Spleen (tissue), 11 donors: ENCODE results near the gene BZW2. TPM values are rescaled to one million over a fixed set of nuclear protein-coding genes. Genes with fewer than 3 reads are reported as not detected.

ENCODE experiments used
- DNase-seq: peaks from one replicate; pipeline ENCODE4 v3.0.0-alpha.2; 2020
- H3K27ac ChIP-seq, 8 donors: fragments of 200-600 bp; sonication (generic) in 7 of 8; 1 replicate in 4 of 8; 2 replicates in 4 of 8; pipeline versions ENCODE4 v1.5.0 to v1.8.0; 2016 to 2021; ENCODE audit warnings: inconsistent platforms in 4 of 8, mild to moderate bottlenecking in 4 of 8, moderate library complexity in 1 of 8
- H3K27me3 ChIP-seq, 7 donors: fragments of 200-600 bp; sonication (generic) in 6 of 7; replicated peaks in 1 of 7; 1 replicate in 4 of 7; 2 replicates in 3 of 7; pipeline versions ENCODE4 v1.5.0 to v1.8.0; 2016 to 2021; ENCODE audit warnings: inconsistent platforms in 3 of 7, mild to moderate bottlenecking in 1 of 7
- H3K36me3 ChIP-seq, 6 donors: fragments of 200-600 bp; sonication (generic) in 5 of 6; 1 replicate in 4 of 6; 2 replicates in 2 of 6; pipeline versions ENCODE4 v1.5.0 to v1.8.0; 2016 to 2021; ENCODE audit warnings: inconsistent platforms in 2 of 6
- H3K4me1 ChIP-seq, 6 donors: fragments of 200-600 bp; sonication (generic) in 5 of 6; 1 replicate in 3 of 6; 2 replicates in 3 of 6; pipeline versions ENCODE4 v1.5.0 to v1.8.0; 2016 to 2021; ENCODE audit warnings: inconsistent platforms in 3 of 6
- H3K4me3 ChIP-seq, 8 donors: fragments of 200-600 bp; sonication (generic) in 7 of 8; 1 replicate in 4 of 8; 2 replicates in 4 of 8; pipeline versions ENCODE4 v1.5.0 to v1.8.0; 2016 to 2021; ENCODE audit warnings: inconsistent platforms in 4 of 8, mild to moderate bottlenecking in 4 of 8, moderate library complexity in 2 of 8
- H3K9me3 ChIP-seq, 8 donors: fragments of 200-600 bp; sonication (generic) in 7 of 8; 1 replicate in 4 of 8; 2 replicates in 4 of 8; pipeline versions ENCODE4 v1.5.0 to v1.8.0; 2016 to 2021; ENCODE audit warnings: inconsistent platforms in 4 of 8
- POLR2A ChIP-seq, 3 donors: fragments of 450-650 bp; IDR thresholded peaks; one replicate each; pipeline ENCODE4 v1.5.1; 2017; ENCODE audit warnings: antibody characterized with exemption in 3 of 3, mild to moderate bottlenecking in 1 of 3
- POLR2AphosphoS5 ChIP-seq, 3 donors: sonication (generic); formaldehyde crosslinking; IDR thresholded peaks; one replicate each; pipeline ENCODE4 v1.5.1; 2017; ENCODE audit warnings: antibody characterized with exemption in 3 of 3
- WGBS, 5 donors: extraction: QIAGEN DNeasy Blood & Tissue Kit in 3 of 5; methylation state at CpG; one replicate each; pipeline versions ENCODE4 v1.1.5 to v1.1.7; 2013 to 2018; 5-methylcytosine and 5-hydroxymethylcytosine counted together
- intact Hi-C: fragments of 100-400 bp; cut with DNase I; formaldehyde crosslinking; loops from one replicate; pipeline ENCODE4 v1.15.0; 2023; ENCODE audit warnings: low total_unique reads
- polyA plus RNA-seq, 3 donors: library from polyadenylated mRNA; stranded (reverse); fragments of 200-250 nt; gene quantifications; one replicate each; pipeline ENCODE4 v1.2.1, GENCODE V29; 2013
- total RNA-seq, 7 donors: library from RNA; depleted of rRNA in 3 of 7; stranded (reverse); fragments of >200 nt in 3 of 7; fragmentation: NEBNext Ultra II Directional in 4 of 7; extraction: Animal tissue kit (Norgen Biotek cat#: 25700) in 4 of 7; gene quantifications; one replicate each; pipeline versions ENCODE4 v1.1.0 to v1.2.1, GENCODE V29; 2016 to 2021
- TF ChIP-seq, protein P1 (sequence below), 11 experiments: fragments of 200-600 bp in 7 of 11; fragments of 450-650 bp in 4 of 11; sonication (generic) in 4 of 11; IDR thresholded peaks in 8 of 11; conservative IDR thresholded peaks in 3 of 11; 1 replicate in 7 of 11; 2 replicates in 4 of 11; pipeline versions ENCODE4 v1.4.0 to v1.8.0; 2016 to 2021; ENCODE audit warnings: antibody characterized with exemption in 11 of 11, inconsistent platforms in 4 of 11, mild to moderate bottlenecking in 1 of 11
- donor health status: healthy with polysubstance abuse.
- donor health status: DM: no; HTN: no; CAD: no; lungs with moderate emphysema.
- donor health status: DM: no; HTN: no; CAD: no.
- donor health status: Bipolar disorder and iron deficiency.
- donor health status: healthy.
- donor health status: DM: no; HTN: no; CAD: no.
- donor health status: DM: yes; HTN: yes; CAD: no.

The BZW2 gene
- total and polyA plus RNA-seq, 10 donors, result 19.4 to 40.5 (median 26.8) TPM

DNA sequence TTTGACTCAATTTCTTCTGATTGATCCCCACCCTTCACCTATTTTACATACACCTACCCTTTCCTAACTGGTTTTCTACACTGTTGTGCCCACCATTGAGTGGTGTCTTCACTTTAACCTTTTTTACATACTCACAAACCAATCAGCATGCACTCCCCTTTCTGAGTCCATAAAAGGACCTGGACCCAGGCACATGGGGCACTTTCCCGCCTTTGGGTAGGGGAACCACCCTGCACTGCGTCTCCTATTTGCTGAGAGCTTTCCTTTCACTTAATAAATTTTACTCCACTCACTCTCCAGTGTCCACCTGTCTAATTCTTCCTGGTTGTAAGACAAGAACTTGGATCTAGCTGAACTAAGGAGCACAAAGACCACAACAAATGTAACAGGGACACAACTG, 34.3 kb upstream of the BZW2 start:
- no peak for TF ChIP-seq POLR2A (IDR thresholded peaks at IDR 0.05)
- TF ChIP-seq, protein P1, sequence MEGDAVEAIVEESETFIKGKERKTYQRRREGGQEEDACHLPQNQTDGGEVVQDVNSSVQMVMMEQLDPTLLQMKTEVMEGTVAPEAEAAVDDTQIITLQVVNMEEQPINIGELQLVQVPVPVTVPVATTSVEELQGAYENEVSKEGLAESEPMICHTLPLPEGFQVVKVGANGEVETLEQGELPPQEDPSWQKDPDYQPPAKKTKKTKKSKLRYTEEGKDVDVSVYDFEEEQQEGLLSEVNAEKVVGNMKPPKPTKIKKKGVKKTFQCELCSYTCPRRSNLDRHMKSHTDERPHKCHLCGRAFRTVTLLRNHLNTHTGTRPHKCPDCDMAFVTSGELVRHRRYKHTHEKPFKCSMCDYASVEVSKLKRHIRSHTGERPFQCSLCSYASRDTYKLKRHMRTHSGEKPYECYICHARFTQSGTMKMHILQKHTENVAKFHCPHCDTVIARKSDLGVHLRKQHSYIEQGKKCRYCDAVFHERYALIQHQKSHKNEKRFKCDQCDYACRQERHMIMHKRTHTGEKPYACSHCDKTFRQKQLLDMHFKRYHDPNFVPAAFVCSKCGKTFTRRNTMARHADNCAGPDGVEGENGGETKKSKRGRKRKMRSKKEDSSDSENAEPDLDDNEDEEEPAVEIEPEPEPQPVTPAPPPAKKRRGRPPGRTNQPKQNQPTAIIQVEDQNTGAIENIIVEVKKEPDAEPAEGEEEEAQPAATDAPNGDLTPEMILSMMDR (IDR thresholded peaks at IDR 0.05 in 8 of 11, conservative IDR thresholded peaks at IDR 0.05 in 3 of 11), result no peak
- Histone ChIP-seq H3K4me1 (peaks cover 0 to 5% (median 0%) of the 10 kb centered on the region in 6 donors), H3K9me3 (no peaks in the 10 kb centered on the region), H3K27ac (no peak overlapping the region), H3K4me3 (no peak overlapping the region), H3K36me3 (peaks cover 0 to 90% (median 25%) of the 10 kb centered on the region in 6 donors), H3K27me3 (no peaks in the 10 kb centered on the region)
- no peak for DNase-seq
- intact Hi-C loops, result no loop called here
- WGBS, 5 donors, result 84 to 100% (median 98%) methylated on average over 2 of the region's 2 CpGs

DNA sequence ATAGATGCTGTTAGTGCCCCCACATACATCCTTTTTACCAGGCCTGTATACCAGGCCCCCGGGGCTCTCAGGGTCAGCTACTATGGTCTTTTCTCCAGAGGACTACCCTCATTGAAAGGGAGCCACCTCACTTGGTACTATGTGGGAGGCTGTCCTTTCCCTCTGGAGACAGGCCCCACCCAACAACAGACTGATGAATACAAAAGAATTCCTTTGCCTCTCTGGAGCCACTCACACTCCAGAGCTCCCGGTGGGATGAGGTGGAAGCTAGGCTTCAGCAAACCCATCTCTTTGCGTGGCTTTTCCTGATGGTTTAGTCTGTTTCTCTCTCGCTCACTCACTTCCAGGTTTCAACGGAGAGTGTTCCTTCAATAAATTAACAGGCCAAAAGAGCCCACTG, 30.8 kb upstream of the BZW2 start:
- no peak for DNase-seq
- 92 to 97% (median 94%) methylated on average over 5 of the region's 5 CpGs for WGBS, 5 donors
- no peak overlapping the region for H3K27ac ChIP-seq
- no peak overlapping the region for H3K4me3 ChIP-seq
- H3K36me3 ChIP-seq, result peaks cover 0 to 86% (median 27%) of the 10 kb centered on the region in 6 donors
- peaks cover 0 to under 1% (median 0%) of the 10 kb centered on the region in 6 donors for H3K4me1 ChIP-seq
- intact Hi-C loops, result no loop called here
- no peaks in the 10 kb centered on the region for H3K9me3 ChIP-seq
- H3K27me3 ChIP-seq, result no peaks in the 10 kb centered on the region
- TF ChIP-seq POLR2AphosphoS5 (IDR thresholded peaks at IDR 0.05) (no peak), POLR2A (IDR thresholded peaks at IDR 0.05) (no peak)
- TF ChIP-seq, protein P1 (IDR thresholded peaks at IDR 0.05 in 8 of 11, conservative IDR thresholded peaks at IDR 0.05 in 3 of 11), result no peak

DNA sequence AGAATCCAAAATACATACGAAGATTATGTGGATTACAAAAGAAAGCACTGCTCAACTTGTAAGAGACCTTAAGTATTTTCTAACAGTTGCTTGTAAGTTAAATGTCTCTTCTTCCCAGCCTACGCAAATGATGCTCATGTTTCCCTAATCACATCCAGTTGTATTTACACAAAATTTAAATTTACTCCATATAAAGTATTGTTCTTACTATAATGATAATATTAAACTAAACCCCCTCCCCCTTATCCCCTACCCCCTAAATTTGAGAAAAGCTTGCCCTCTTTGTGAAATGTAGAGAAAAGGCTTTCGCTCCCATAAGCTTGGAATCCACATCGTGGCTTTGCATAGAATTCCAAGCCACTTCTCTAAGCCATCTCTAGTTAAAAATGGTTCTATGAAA, 29.9 kb upstream of the BZW2 start:
- Histone ChIP-seq H3K27ac (no peak overlapping the region), H3K36me3 (peaks cover 0 to 86% (median 26%) of the 10 kb centered on the region in 6 donors), H3K27me3 (no peaks in the 10 kb centered on the region), H3K4me3 (no peak overlapping the region), H3K4me1 (no peaks in the 10 kb centered on the region), H3K9me3 (no peaks in the 10 kb centered on the region)
- 69 to 91% (median 73%) methylated on average over 4 of the region's 4 CpGs for WGBS, 5 donors
- DNase-seq, result no peak
- intact Hi-C loops, result no loop called here
- TF ChIP-seq POLR2AphosphoS5 (IDR thresholded peaks at IDR 0.05) (no peak), POLR2A (IDR thresholded peaks at IDR 0.05) (no peak)
- TF ChIP-seq, protein P1 (IDR thresholded peaks at IDR 0.05 in 8 of 11, conservative IDR thresholded peaks at IDR 0.05 in 3 of 11), result no peak

DNA sequence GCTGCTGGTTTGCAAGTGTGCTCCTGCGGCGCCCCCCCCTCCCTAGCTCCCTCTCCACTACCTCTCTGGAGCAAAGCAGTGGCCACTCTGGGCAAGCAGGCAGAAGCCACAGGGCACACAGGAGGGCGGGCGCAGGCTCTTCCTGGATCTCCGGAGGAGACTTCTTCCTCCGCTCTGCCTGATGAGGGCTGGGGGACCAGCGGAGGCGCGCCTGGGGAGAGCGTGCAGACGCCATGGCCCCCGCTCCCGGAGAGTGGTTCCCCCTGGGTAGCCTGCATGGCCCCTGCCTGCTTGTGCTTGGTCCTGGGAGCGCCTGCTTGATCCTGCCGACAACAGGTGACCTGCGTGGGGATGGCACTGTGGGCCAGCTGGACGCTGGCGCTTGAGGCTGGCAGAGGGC, 29.4 kb upstream of the BZW2 start:
- intact Hi-C loops, result no loop called here
- H3K4me1 ChIP-seq, result no peaks in the 10 kb centered on the region
- peak; percentile 71 for DNase-seq
- peaks cover 0 to 86% (median 28%) of the 10 kb centered on the region in 6 donors for H3K36me3 ChIP-seq
- no peaks in the 10 kb centered on the region for H3K9me3 ChIP-seq
- no peak for TF ChIP-seq POLR2A (IDR thresholded peaks at IDR 0.05)
- peak in 1 of 3 donors; percentile 43 for TF ChIP-seq POLR2AphosphoS5 (IDR thresholded peaks at IDR 0.05)
- TF ChIP-seq, protein P1 (IDR thresholded peaks at IDR 0.05 in 8 of 11, conservative IDR thresholded peaks at IDR 0.05 in 3 of 11), result no peak
- no peak overlapping the region for H3K27ac ChIP-seq
- no peak overlapping the region for H3K4me3 ChIP-seq
- WGBS, 5 donors, result 80 to 95% (median 88%) methylated on average over 14 to 18 of the region's 18 CpGs
- H3K27me3 ChIP-seq, result no peaks in the 10 kb centered on the region
